GM12878 (cell line): ENCODE data around the gene CTRB2. TPM values are rescaled to one million over a fixed set of nuclear protein-coding genes. Genes with fewer than 3 reads are reported as not detected.

Experiments used
- ATAC-seq: fragments of 200-7000 bp; cut with Tn5 transposase; 3 replicates; pipeline ENCODE4 v1.9.1; 2020; ENCODE audit warnings: mild to moderate bottlenecking, moderate library complexity
- BruUV-seq: library from RNA; stranded (reverse); fragments of 400-500 nt; replicated peaks from 2 replicates; lab custom pipeline; 2021; lab: Mats Ljungman, UMichigan
- CTCF ChIA-PET: fragments of 300-600 bp; sonication (Branson Sonifier 250); formaldehyde crosslinking; extraction: SDS; loops from one replicate; lab custom pipeline; 2021; ENCODE audit warnings: inconsistent platforms; lab: Yijun Ruan, JAX
- POLR2A ChIA-PET: fragments of 350-600 bp; formaldehyde crosslinking; extraction: SDS; loops from one replicate; lab custom pipeline; 2021; ENCODE audit warnings: inconsistent platforms; lab: Charles Lee
- RAD21 ChIA-PET: fragments of 300-600 bp; sonication (Branson Sonifier 250); formaldehyde crosslinking; loops from one replicate; lab custom pipeline; 2023; ENCODE audit warnings: antibody characterized with exemption; ENCODE audit not compliant: unreplicated experiment; lab: Charles Lee
- SMC1A ChIA-PET: fragments of 300-600 bp; sonication (Branson Sonifier 250); formaldehyde crosslinking; loops from one replicate; lab custom pipeline; 2023; ENCODE audit not compliant: unreplicated experiment, uncharacterized antibody; lab: Charles Lee
- DNase-seq: peaks from one replicate; pipeline ENCODE4 v3.0.0-alpha.2; 2011; ENCODE audit warnings: low read depth, low spot score
- FAIRE-seq: peaks from 3 replicates; lab custom pipeline; 2011; peaks lifted over from hg19 to GRCh38; lab: Jason Lieb, UNC
- H2AFZ ChIP-seq: 2 replicates; pipeline ENCODE4 v1.6.0; 2011; ENCODE audit warnings: low read depth, low read length, control low read depth; ENCODE audit not compliant: control insufficient read depth
- H3K27ac ChIP-seq: 2 replicates; pipeline ENCODE4 v1.5.1; 2011; ENCODE audit warnings: control low read depth; ENCODE audit not compliant: control insufficient read depth, insufficient read depth
- H3K27me3 ChIP-seq, 2 experiments: replicated peaks in 1 of 2; 2 replicates each; pipeline versions ENCODE4 v1.6.0 to v1.6.1; 2011; ENCODE audit warnings: low read length in 1 of 2; ENCODE audit not compliant: control insufficient read depth in 2 of 2, insufficient read depth in 2 of 2
- H3K36me3 ChIP-seq, 2 experiments: 2 replicates each; pipeline ENCODE4 v1.5.1; 2011; ENCODE audit warnings: low read length in 1 of 2; ENCODE audit not compliant: control insufficient read depth in 2 of 2, insufficient read depth in 2 of 2
- H3K4me1 ChIP-seq: 2 replicates; pipeline ENCODE4 v1.6.1; 2011; ENCODE audit warnings: mild to moderate bottlenecking, low read length, moderate library complexity, mixed read lengths; ENCODE audit not compliant: control insufficient read depth, insufficient read depth
- H3K4me2 ChIP-seq: 2 replicates; pipeline ENCODE4 v1.6.0; 2011; ENCODE audit warnings: control low read depth; ENCODE audit not compliant: control insufficient read depth, insufficient read depth
- H3K4me3 ChIP-seq: fragments of 200-600 bp; sonication (generic); 2 replicates; pipeline ENCODE4 v1.5.1; 2016
- H3K79me2 ChIP-seq: 2 replicates; pipeline ENCODE4 v1.6.0; 2011; ENCODE audit warnings: low read length; ENCODE audit not compliant: control insufficient read depth, insufficient read depth
- H3K9ac ChIP-seq: 2 replicates; pipeline ENCODE4 v1.8.0; 2011; ENCODE audit warnings: low read length, control low read depth, mixed read lengths; ENCODE audit not compliant: control insufficient read depth, insufficient read depth
- H3K9me3 ChIP-seq: replicated peaks from 3 replicates; pipeline ENCODE4 v1.5.1; 2011; ENCODE audit warnings: mild to moderate bottlenecking, low read length; ENCODE audit not compliant: control insufficient read depth, insufficient read depth
- H4K20me1 ChIP-seq: 2 replicates; pipeline ENCODE4 v1.6.0; 2011; ENCODE audit not compliant: control insufficient read depth, insufficient read depth
- EED ChIP-seq: sonication (generic); IDR thresholded peaks from 2 replicates; pipeline ENCODE4 v1.6.1; 2016; ENCODE audit warnings: antibody characterized with exemption, low read depth
- IKZF1 ChIP-seq: fragments of 450-650 bp; conservative IDR thresholded peaks from 2 replicates; pipeline ENCODE4 v1.6.1; 2017; ENCODE audit warnings: antibody characterized with exemption, mild to moderate bottlenecking
- LARP7 ChIP-seq: fragments of 450-650 bp; IDR thresholded peaks from 2 replicates; pipeline ENCODE4 v1.6.1; 2017; ENCODE audit warnings: mild to moderate bottlenecking
- MTA3 ChIP-seq: IDR thresholded peaks from 2 replicates; pipeline ENCODE4 v1.6.1; 2012; ENCODE audit warnings: low read length, inconsistent platforms, borderline replicate concordance
- NFYB ChIP-seq: IDR thresholded peaks from 2 replicates; pipeline ENCODE4 v1.6.1; 2011; ENCODE audit warnings: low read depth, mild to moderate bottlenecking, low read length, improper control_type of control experiment, moderate library complexity; ENCODE audit not compliant: insufficient read depth
- NR2C1 ChIP-seq: fragments of 450-650 bp; IDR thresholded peaks from 2 replicates; pipeline ENCODE4 v1.6.1; 2017; ENCODE audit warnings: antibody characterized with exemption, mild to moderate bottlenecking, moderate library complexity
- RBBP5 ChIP-seq: fragments of 200-600 bp; sonication (generic); conservative IDR thresholded peaks from 2 replicates; pipeline ENCODE4 v1.6.1; 2016
- SIN3A ChIP-seq: IDR thresholded peaks from 2 replicates; pipeline ENCODE4 v1.6.1; 2012; ENCODE audit warnings: low read depth, low read length, improper control_type of control experiment
- SIX5 ChIP-seq: IDR thresholded peaks from 2 replicates; pipeline ENCODE4 v1.6.1; 2011; ENCODE audit warnings: mild to moderate bottlenecking, low read depth, low read length, moderate library complexity; ENCODE audit not compliant: severe bottlenecking
- SMAD5 ChIP-seq: IDR thresholded peaks from 2 replicates; pipeline ENCODE4 v1.6.1; 2016; ENCODE audit warnings: antibody characterized with exemption, low read depth
- TAF1 ChIP-seq: IDR thresholded peaks from 2 replicates; pipeline ENCODE4 v1.6.1; 2011; ENCODE audit warnings: mild to moderate bottlenecking, low read depth, low read length, borderline replicate concordance
- TCF3 ChIP-seq: IDR thresholded peaks from 2 replicates; pipeline ENCODE4 v1.6.1; 2012; ENCODE audit warnings: low read depth, mild to moderate bottlenecking, low read length, borderline replicate concordance; ENCODE audit not compliant: insufficient read depth
- TCF7 ChIP-seq: IDR thresholded peaks from 2 replicates; pipeline ENCODE4 v1.6.1; 2014; ENCODE audit warnings: antibody characterized with exemption, borderline replicate concordance
- YBX1 ChIP-seq: fragments of 450-650 bp; IDR thresholded peaks from 2 replicates; pipeline ENCODE4 v1.6.1; 2016; ENCODE audit warnings: antibody characterized with exemption
- ZNF217 ChIP-seq: fragments of 450-650 bp; IDR thresholded peaks from 2 replicates; pipeline ENCODE4 v1.6.1; 2017; ENCODE audit warnings: antibody characterized with exemption, mild to moderate bottlenecking
- WGBS: methylation state at CpG from one replicate; pipeline ENCODE4 v1.1.6; 2016; ENCODE audit warnings: low lambda C conversion rate; ENCODE audit not compliant: insufficient replicate concordance, insufficient coverage; ENCODE audit errors: missing lambda C conversion rate; 5-methylcytosine and 5-hydroxymethylcytosine counted together
- in situ Hi-C: fragments of 300-500 bp; cut with MboI; formaldehyde crosslinking; loops from 9 replicates; pipeline ENCODE4 v1.14.3; 2018; ENCODE audit warnings: mixed read lengths
- intact Hi-C: fragments of 100-400 bp; cut with micrococcal nuclease; formaldehyde crosslinking; loops from one replicate; pipeline ENCODE4 v1.14.2; 2022; ENCODE audit not compliant: unreplicated experiment
- polyA plus RNA-seq, 11 experiments: library from polyadenylated mRNA; depleted of rRNA in 4 of 11; unstranded in 6 of 11; stranded (reverse) in 5 of 11; fragments of >200 nt; fragmentation: Nextera tagmentation in 4 of 11; fragmentation: Illumina TruSeq in 1 of 11; extraction: Ambion mirVana in 4 of 11; extraction: Trizol in 1 of 11; gene quantifications; 1 replicate in 1 of 11; 2 replicates in 10 of 11; pipeline versions ENCODE4 v1.2.1 to v1.2.3, GENCODE V29; 2011 to 2016; ENCODE audit warnings: inconsistent platforms in 2 of 11, missing spikeins in 2 of 11, low read depth in 1 of 11
- total RNA-seq, 4 experiments: library from RNA; depleted of rRNA in 3 of 4; stranded (reverse); fragments of >200 nt in 3 of 4; fragmentation: Illumina TruSeq in 1 of 4; extraction: Trizol in 1 of 4; gene quantifications; 2 replicates each; pipeline versions ENCODE4 v1.2.1 to v1.2.3, GENCODE V29; 2013 to 2021
- TF ChIP-seq, protein P1 (sequence below): fragments of 150-350 bp; IDR thresholded peaks from 2 replicates; pipeline ENCODE4 v1.6.1; 2014; ENCODE audit warnings: mild to moderate bottlenecking, low read depth, low read length
- TF ChIP-seq, protein P2 (sequence below): IDR thresholded peaks from 2 replicates; pipeline ENCODE4 v1.6.1; 2012; ENCODE audit warnings: low read depth, low read length, improper control_type of control experiment
- TF ChIP-seq, protein P3 (sequence below): fragments of 450-650 bp; formaldehyde crosslinking; IDR thresholded peaks from 2 replicates; pipeline ENCODE4 v1.5.0; 2022; ENCODE audit warnings: mild to moderate bottlenecking, missing genetic modification characterization

The CTRB2 gene
- total and polyA plus RNA-seq, 10 of the 15 experiments (the other 5 are each of a cell fraction or from before 2014, with no cell fraction given), result 9.4 TPM; not detected in 9

DNA sequence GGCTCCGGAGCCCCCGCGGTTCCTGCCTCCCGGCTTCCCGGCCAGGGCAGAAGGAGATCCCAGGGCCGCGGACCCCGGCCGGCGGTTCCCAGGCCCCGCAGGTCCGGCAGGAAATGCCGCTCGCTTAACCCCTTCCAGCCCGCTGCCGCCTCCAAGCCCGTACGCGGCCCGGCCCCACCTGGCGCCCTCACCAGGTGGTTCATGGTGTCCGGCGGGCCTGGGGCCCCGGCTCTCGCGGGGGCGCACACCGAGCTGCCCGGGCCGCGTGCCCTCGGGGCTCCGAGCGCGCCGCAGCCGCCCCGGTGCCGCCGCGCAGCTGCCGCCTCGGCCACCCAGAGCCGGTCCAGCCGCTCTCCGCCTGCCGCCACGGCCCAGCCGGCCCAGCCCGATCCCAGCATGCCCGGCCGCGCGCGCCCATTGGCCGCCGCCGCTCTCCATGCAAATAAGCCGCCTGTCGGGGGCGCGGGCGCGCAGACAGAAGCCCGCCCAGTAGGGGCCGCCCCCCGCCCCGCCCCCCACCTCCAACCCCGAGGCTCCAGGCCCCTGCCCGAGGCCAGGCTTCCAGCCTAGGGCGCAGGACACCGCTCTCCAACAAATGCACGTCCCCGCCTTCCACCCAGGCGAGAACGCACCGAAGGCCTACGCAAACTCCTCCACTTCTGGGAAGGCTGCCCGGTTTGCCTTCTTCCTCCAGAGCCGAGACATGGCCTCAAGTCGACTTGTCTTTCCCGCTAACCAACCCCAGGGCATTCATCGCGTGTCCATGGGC, 44.5 kb upstream of the CTRB2 start, which contains the start of gene BCAR1:
Gene BCAR1, minus strand, starts transcription at position 345 of the 769 bp plus-strand sequence. Its CDS starts 142 bp downstream, at position 203.
- Histone ChIP-seq H3K79me2 (no peaks in the 10 kb centered on the region; the same call in 1 of the 2 replicates), H3K4me2 (peak within 1 kb of the TSS; percentile 86), H3K36me3 (no peaks in the 10 kb centered on the region), H3K9ac (peak within 1 kb of the TSS; percentile 47), H3K9me3 (no peaks in the 10 kb centered on the region), H3K27me3 (peaks cover 0 to 4% of the 10 kb centered on the region in 2 experiments; a peak in 1 of 4 replicates), H3K4me1 (peaks cover 4% of the 10 kb centered on the region), H2AFZ (peak within 1 kb of the TSS; percentile 17; the same call in 1 of the 2 replicates), H4K20me1 (peaks cover 19% of the 10 kb centered on the region), H3K4me3 (peak within 1 kb of the TSS; percentile 61), H3K27ac (no peak within 1 kb of the TSS)
- ATAC-seq (peak; percentile 83), DNase-seq (no peak), FAIRE-seq (no peak)
- ChIA-PET SMC1A (interaction anchor here (1.9 kb wide), 1 partner anchor 134 kb away, joined by 8 read pairs; no protein-coding TSS in a partner anchor), CTCF (interaction anchor here (1.9 kb wide), 1 partner anchor 17 kb away, joined by 11 read pairs; no protein-coding TSS in a partner anchor), RAD21 (interaction anchor here (1.8 kb wide), 1 partner anchor 54 kb away, joined by 7 read pairs; no protein-coding TSS in a partner anchor), POLR2A (no interaction called here)
- intact Hi-C loops, result no loop called here
- BruUV-seq, result no TSS peak
- in situ Hi-C loops, result no loop called here
- 13% methylated on average over 62 of the region's 84 CpGs for WGBS
- TF ChIP-seq, protein P1, sequence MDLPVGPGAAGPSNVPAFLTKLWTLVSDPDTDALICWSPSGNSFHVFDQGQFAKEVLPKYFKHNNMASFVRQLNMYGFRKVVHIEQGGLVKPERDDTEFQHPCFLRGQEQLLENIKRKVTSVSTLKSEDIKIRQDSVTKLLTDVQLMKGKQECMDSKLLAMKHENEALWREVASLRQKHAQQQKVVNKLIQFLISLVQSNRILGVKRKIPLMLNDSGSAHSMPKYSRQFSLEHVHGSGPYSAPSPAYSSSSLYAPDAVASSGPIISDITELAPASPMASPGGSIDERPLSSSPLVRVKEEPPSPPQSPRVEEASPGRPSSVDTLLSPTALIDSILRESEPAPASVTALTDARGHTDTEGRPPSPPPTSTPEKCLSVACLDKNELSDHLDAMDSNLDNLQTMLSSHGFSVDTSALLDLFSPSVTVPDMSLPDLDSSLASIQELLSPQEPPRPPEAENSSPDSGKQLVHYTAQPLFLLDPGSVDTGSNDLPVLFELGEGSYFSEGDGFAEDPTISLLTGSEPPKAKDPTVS, result no peak
- TF ChIP-seq TCF3 (0 out of 2 replicates have a peak, but pooled peaks have one; percentile 41), NR2C1 (no peak), RBBP5 (no peak), ZNF217 (no peak), SMAD5 (no peak), SIN3A (no peak), LARP7 (peak; percentile 63), NFYB (peak; percentile 57; the same call in 1 of the 2 replicates), EED (no peak), TAF1 (no peak), MTA3 (no peak), IKZF1 (peak; percentile 65), TCF7 (no peak), SIX5 (no peak), YBX1 (no peak)
- TF ChIP-seq, protein P2, sequence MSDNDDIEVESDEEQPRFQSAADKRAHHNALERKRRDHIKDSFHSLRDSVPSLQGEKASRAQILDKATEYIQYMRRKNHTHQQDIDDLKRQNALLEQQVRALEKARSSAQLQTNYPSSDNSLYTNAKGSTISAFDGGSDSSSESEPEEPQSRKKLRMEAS, result no peak
- TF ChIP-seq, protein P3, sequence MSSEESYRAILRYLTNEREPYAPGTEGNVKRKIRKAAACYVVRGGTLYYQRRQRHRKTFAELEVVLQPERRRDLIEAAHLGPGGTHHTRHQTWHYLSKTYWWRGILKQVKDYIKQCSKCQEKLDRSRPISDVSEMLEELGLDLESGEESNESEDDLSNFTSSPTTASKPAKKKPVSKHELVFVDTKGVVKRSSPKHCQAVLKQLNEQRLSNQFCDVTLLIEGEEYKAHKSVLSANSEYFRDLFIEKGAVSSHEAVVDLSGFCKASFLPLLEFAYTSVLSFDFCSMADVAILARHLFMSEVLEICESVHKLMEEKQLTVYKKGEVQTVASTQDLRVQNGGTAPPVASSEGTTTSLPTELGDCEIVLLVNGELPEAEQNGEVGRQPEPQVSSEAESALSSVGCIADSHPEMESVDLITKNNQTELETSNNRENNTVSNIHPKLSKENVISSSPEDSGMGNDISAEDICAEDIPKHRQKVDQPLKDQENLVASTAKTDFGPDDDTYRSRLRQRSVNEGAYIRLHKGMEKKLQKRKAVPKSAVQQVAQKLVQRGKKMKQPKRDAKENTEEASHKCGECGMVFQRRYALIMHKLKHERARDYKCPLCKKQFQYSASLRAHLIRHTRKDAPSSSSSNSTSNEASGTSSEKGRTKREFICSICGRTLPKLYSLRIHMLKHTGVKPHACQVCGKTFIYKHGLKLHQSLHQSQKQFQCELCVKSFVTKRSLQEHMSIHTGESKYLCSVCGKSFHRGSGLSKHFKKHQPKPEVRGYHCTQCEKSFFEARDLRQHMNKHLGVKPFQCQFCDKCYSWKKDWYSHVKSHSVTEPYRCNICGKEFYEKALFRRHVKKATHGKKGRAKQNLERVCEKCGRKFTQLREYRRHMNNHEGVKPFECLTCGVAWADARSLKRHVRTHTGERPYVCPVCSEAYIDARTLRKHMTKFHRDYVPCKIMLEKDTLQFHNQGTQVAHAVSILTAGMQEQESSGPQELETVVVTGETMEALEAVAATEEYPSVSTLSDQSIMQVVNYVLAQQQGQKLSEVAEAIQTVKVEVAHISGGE (CRISPR knock-in tag), result no peak
